NCI-H2196 treated with DMSO at 0.1 percent for 48 hours (cell line): ENCODE measurements around the gene DNAJC15.
"Not testable (repeated sequence)": the region's sequence is repeated elsewhere in the genome, so short reads cannot be mapped to it uniquely, and the experiment has no call there.

Experiments used
- DNase-seq: peaks from one replicate; lab custom pipeline; 2025; ENCODE audit not compliant: unreplicated experiment; lab: John Stamatoyannopoulos, UW

The DNAJC15 gene

GRCh38 chr13:43023289-43023963 lies at the start of gene DNAJC15:
TSS of gene DNAJC15 (plus strand) at chr13:43023586. CDS start at chr13:43023627, 41 bp downstream.
- DNase-seq, result no peak

- no peak for DNase-seq
These were observed 47.3 kb upstream of the DNAJC15 start for GRCh38 chr13:42976066-42976465.

GRCh38 chr13:42977219-42977659 lies 46.1 kb upstream of the DNAJC15 start:
- no peak for DNase-seq

DNA sequence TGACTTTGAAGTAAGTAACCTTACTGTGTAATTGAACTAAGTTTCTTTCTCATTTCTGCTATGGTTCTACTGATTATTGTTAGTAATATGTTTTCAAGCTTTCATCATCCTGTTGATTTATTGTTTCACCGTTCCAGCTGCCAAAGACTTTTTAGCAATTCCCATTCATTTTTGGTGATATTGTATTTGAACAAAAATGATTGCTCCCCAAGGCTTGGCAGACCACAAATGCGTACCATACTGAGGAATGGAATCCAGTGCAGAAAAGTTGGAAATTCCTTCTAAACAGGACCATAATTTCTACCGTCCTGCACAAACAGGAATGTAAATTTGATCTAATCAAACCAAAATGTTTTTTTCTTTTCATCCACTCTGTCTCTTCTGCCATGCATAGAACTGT lies 42.1 kb upstream of the DNAJC15 start:
- DNase-seq, result no peak

GRCh38 chr13:42981853-42982252 lies 41.5 kb upstream of the DNAJC15 start:
- DNase-seq, result no peak

DNA sequence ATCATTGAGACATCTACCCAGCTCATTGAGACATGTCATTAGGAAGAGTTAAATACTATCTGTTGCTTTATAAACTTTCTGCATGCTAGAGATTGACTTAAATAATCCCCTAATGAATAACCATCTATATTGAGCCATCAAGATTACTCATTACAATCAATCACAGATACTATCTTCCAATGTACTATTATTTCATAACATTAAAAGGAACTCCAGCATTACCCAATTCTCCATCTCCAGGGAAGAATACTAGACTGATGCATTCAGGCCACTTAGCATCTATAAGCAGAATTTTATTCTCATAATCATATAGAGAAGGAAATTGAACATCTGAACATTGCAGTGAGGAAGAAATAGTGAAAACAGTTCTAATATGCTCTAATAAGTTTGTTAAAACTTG lies 39.4 kb upstream of the DNAJC15 start:
- DNase-seq, result no peak

DNA sequence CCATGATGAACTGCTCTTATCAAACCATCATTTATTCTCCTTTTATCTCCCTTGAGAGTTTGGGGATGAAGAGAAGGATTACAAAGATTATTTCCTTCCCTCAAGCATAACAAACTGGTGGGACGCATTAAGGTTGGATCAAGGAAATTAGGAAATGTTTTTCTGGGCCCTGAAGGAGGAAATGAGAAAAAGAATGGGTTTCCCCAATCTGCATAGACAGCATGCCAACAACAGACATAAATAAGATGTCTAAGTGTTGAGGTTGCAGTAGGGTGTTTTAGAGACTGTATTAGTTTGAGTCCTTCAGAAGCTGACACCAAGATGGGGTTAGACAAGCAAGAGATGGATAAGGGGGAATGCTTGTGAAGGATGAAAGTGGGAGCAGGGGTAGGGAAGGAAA lies 38.7 kb upstream of the DNAJC15 start:
- no peak for DNase-seq

DNA sequence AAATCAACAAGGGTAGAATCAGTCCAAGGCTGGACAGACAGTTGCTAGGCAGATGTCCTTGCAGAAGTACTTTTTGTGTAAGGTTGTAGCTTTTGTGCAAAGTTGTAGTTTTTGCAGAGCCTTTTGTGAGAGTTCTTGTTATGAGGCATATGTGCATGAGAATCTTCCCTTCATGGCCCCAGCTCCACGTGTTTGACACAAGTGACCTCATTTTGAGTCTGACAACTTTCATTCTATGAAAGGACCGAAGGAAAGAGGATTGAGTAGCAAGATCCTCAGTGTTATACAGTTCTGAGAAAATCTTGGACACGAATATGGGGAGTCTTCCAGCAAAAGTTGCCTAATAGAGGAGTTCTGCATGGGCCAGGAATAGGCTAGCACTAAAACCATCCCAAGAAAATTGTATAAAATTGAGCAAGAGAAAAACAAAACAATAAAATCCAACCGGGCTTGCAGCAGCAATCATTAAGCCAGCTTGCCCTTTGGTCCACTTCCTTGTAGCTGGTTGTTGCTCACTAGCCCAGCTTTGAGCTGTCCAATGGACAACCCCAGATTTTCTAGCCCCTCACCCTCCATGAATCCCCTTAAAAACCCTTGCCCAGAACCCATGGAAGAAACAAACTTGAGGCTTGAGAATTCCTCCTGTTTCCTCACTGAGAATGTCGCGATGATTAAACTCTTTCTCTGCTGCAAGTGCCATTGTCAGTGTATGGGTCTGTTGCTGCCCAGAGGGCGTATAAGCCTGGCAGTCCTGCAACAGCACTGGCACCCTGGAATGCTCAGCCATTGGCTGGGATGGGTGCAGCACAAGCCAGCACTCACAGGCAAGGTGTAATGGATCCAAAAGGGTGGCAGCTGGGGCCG lies 37.8 kb upstream of the DNAJC15 start:
- DNase-seq, result no peak

DNA sequence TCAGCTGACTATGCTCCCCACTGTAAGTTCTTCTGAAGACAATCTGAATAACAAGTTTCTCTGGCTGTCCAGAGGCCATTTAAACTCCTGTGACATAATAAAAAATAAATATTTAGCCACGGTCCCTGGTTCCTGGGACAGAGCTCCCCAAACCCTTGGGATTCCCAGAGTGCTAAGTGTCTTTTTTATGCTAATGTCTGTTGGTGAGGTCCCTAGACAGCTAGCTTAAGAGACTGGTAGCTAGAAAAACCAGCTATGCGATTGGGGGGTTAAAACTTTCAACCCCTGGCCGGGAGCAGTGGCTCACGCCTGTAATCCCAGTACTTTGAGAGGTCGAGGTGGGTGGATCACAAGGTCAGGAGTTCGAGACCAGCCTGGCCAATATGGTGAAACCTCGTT lies 37.2 kb upstream of the DNAJC15 start:
- DNase-seq, result no peak

DNA sequence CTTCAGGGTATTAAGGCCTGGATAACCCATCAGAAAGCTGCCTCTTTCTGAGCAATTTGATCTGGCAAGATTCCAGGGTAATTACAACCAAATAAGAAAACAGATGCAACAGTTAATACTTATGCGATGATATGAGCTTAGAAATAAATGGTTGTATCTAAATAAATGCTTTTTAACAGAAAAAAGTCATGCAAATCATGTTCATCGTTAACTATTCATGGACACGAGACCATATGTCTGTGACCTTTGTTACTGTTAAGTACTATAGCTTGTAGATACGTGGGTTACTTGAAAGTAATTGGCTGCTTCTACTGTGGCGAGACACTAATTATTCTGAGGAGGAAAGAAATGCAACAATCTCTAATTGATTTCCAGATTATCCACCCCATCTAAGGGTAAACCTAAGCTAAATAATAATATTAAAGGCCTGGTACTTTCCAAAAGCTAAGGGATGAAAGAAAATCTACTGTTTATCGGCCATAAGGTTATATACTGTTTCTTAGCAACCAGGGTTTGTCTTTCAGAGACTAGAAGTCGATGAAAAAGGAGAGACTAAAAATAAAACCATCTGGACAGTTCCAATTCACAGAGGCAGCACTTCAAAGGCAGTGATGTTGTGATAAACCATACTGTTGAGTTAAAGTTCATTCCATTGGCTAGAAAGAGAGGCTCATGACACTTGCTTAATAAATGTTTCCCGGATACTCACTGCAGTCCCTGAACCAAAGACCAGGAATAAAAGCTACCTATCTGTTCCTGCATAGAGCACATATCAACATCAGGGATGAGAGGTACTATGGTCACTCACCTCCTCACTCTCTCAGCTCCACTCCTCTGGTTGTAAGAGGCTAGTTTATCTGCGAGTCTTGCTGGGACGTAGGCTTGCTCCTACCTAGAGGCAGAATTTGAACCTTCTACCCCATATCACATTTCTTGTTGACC lies 32.8 kb upstream of the DNAJC15 start:
- DNase-seq, result no peak

DNA sequence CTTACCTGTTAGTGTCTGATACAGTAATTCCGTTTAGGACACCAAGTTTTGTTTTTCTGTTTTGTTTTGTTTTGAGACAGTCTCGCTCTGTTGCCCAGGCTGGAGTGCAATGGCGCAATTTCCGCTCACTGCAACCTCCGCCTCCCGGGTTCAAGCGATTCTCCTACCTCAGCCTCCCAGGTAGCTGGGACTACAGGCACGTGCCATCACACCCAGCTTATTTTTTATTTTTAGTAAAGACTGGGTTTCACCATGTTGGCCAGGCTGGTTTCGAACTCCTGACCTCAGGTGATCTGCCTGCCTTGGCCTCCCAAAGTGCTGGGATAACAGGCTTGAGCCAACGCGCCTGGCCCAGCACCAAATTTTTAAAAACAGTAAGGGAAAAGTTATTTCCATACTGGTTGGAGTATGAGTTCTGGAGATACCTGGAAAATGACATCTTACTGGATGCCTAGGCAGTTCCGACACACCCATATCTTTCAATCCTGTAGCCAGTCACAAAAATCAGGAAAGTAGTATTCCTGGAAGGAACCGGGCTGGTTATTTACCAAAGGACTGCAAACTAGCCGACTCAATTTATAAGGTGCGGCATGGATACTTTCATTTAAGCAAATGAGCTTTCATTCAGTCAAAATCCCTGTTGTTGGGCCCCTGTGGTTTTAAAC lies 32.0 kb upstream of the DNAJC15 start:
- not testable (repeated sequence) for DNase-seq

- no peak for DNase-seq
These were observed 31.3 kb upstream of the DNAJC15 start, which contains the start of gene EPSTI1 for GRCh38 chr13:42991898-42992763. TSS of gene EPSTI1 (minus strand) at chr13:42992241. CDS start at chr13:42992165, 76 bp downstream.

- no peak for DNase-seq
These were observed 30.6 kb upstream of the DNAJC15 start for GRCh38 chr13:42992764-42993122.

DNA sequence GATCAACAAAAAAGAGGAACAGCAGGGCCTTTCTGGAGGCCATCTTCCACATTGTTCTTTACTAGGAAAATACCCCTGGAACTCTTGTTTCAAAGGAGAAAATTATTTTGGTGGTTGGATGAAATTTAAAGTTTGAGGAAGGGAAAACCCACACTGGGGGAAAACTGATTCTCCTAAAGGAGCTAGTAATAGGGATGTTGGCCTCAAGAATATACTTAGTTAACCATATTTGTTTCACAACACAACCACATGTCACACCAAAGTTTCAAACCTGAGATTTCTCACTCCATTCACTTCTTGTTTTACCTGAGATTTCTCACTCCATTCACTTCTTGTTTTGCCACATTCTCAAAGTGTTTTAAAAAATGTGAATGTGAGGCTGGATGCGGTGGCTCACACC lies 28.5 kb upstream of the DNAJC15 start:
- DNase-seq, result no peak

DNA sequence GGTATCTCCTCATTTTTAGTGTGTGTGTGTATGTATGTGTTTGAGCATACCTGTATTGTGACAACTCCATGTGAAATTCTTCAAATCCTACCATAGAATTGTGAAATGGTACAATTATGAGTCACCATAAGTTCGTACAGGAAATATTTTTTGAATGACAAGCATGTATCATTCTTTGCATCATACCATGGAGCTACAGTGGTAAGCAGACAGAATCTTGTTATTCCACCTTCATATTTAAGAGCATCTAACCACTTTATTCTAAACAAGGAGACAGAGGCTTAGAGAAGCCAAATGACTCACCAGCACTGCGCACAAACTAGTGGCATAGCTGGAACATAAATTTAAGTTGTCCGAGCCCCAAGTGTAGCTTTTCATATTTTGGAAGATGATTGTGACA lies 26.8 kb upstream of the DNAJC15 start:
- no peak for DNase-seq

- DNase-seq, result no peak
These were observed 26.0 kb upstream of the DNAJC15 start for GRCh38 chr13:42997381-42997780.

GRCh38 chr13:42999491-42999890 lies 23.9 kb upstream of the DNAJC15 start:
- no peak for DNase-seq

GRCh38 chr13:43000676-43001075 lies 22.7 kb upstream of the DNAJC15 start:
- no peak for DNase-seq

- no peak for DNase-seq
These were observed 21.4 kb upstream of the DNAJC15 start for GRCh38 chr13:43002021-43002420.

- no peak for DNase-seq
These were observed 20.4 kb upstream of the DNAJC15 start for GRCh38 chr13:43003010-43003409.
